ENCODE data around the gene RFLNA. TPM values are rescaled to one million over a fixed set of nuclear protein-coding genes. Genes with fewer than 3 reads are reported as not detected.
"Not testable (repeated sequence)": the region's sequence is repeated elsewhere in the genome, so short reads cannot be mapped to it uniquely, and the experiment has no call there.

Gene RFLNA
- total RNA-seq, 1 donor from 2014 or later, result 28.1 TPM

- ATAC-seq, result peak; percentile 3
- intact Hi-C loops (cut with DNase I), result no loop called here
- DNase-seq (ENCODE audit: low spot score), result no peak
These were observed 19.9 kb downstream of the RFLNA start for GRCh38 chr12:124314766-124315165.

GRCh38 chr12:124315372-124316044 lies 20.6 kb downstream of the RFLNA start:
- intact Hi-C loops (cut with DNase I), result no loop called here
- no peak for ATAC-seq
- DNase-seq (ENCODE audit: low spot score), result no peak

- ATAC-seq, result no peak
- intact Hi-C loops (cut with DNase I), result no loop called here
- DNase-seq (ENCODE audit: low spot score), result no peak
These were observed 21.5 kb downstream of the RFLNA start for GRCh38 chr12:124316257-124316900.

- intact Hi-C loops (cut with DNase I), result no loop called here
- no peak for ATAC-seq
These were observed 22.5 kb downstream of the RFLNA start for GRCh38 chr12:124317400-124317799.

GRCh38 chr12:124318278-124319020 lies 23.6 kb downstream of the RFLNA start:
- intact Hi-C loops (cut with DNase I), result no loop called here
- ATAC-seq, result no peak

More at GRCh38 chr12:124317400-124317799, 22.5 kb downstream of the RFLNA start:
- DNase-seq (ENCODE audit: low spot score), result no peak

GRCh38 chr12:124319368-124320050 lies 24.6 kb downstream of the RFLNA start:
- intact Hi-C loops (cut with DNase I), result loop anchor here (5.0 kb wide), 1 partner anchor 267 kb away; no protein-coding TSS in a partner anchor
- ATAC-seq (no peak), DNase-seq (ENCODE audit: low spot score) (no peak)

More at GRCh38 chr12:124318278-124319020, 23.6 kb downstream of the RFLNA start:
- DNase-seq (ENCODE audit: low spot score), result no peak

GRCh38 chr12:124321040-124321481 lies 26.2 kb downstream of the RFLNA start:
- intact Hi-C loops (cut with DNase I), result loop anchor here (5.0 kb wide), 1 partner anchor 269 kb away; no protein-coding TSS in a partner anchor
- peak; percentile 90 for DNase-seq (ENCODE audit: low spot score)
- ATAC-seq, result peak; percentile 85

- ATAC-seq, result peak; percentile 23
- no peak for DNase-seq (ENCODE audit: low spot score)
- intact Hi-C loops (cut with DNase I), result loop anchor here (5.0 kb wide), 1 partner anchor 269 kb away; no protein-coding TSS in a partner anchor
These were observed 26.8 kb downstream of the RFLNA start for GRCh38 chr12:124321556-124322270.

GRCh38 chr12:124322271-124322998 lies 27.5 kb downstream of the RFLNA start:
- no peak for ATAC-seq
- intact Hi-C loops (cut with DNase I), result loop anchor here (5.0 kb wide), 1 partner anchor 270 kb away; no protein-coding TSS in a partner anchor
- no peak for DNase-seq (ENCODE audit: low spot score)

- not testable (repeated sequence) for DNase-seq (ENCODE audit: low spot score); ATAC-seq
- intact Hi-C loops (cut with DNase I), result loop anchor here (5.0 kb wide), 1 partner anchor 271 kb away; no protein-coding TSS in a partner anchor
These were observed 28.1 kb downstream of the RFLNA start for GRCh38 chr12:124322999-124323328.

- ATAC-seq (no peak), DNase-seq (ENCODE audit: low spot score) (no peak)
- intact Hi-C loops (cut with DNase I), result loop anchor here (5.0 kb wide), 1 partner anchor 272 kb away; no protein-coding TSS in a partner anchor
These were observed 29.1 kb downstream of the RFLNA start for GRCh38 chr12:124323771-124324530.

GRCh38 chr12:124324803-124325705 lies 30.2 kb downstream of the RFLNA start:
- no peak for ATAC-seq
- no peak for DNase-seq (ENCODE audit: low spot score)
- intact Hi-C loops (cut with DNase I), result loop anchor here (5.0 kb wide), 2 partner anchors 273 to 442 kb away; no protein-coding TSS in a partner anchor

GRCh38 chr12:124326104-124326503 lies 31.2 kb downstream of the RFLNA start:
- DNase-seq (ENCODE audit: low spot score), result no peak
- intact Hi-C loops (cut with DNase I), result loop anchor here (5.0 kb wide), 1 partner anchor 441 kb away; no protein-coding TSS in a partner anchor
- ATAC-seq, result no peak

GRCh38 chr12:124326871-124327270 lies 32.0 kb downstream of the RFLNA start:
- peak; percentile 3 for ATAC-seq
- DNase-seq (ENCODE audit: low spot score), result no peak
- intact Hi-C loops (cut with DNase I), result loop anchor here (5.0 kb wide), 1 partner anchor 440 kb away; no protein-coding TSS in a partner anchor

- intact Hi-C loops (cut with DNase I), result loop anchor here (5.0 kb wide), 1 partner anchor 440 kb away; no protein-coding TSS in a partner anchor
- peak; percentile 9 for ATAC-seq
- DNase-seq (ENCODE audit: low spot score), result no peak
These were observed 32.6 kb downstream of the RFLNA start for GRCh38 chr12:124327362-124328043.
